Activated T-cell treated with anti-CD3 and anti-CD28 coated beads, Interleukin-2, amount 50 U/mL, for 72 hours (primary cell): ENCODE results near the gene AMPH. TPM values are rescaled to one million over a fixed set of nuclear protein-coding genes. Genes with fewer than 3 reads are reported as not detected.
A peak's percentile ranks its signal among the peaks of the same experiment; 100 is the strongest.

Source experiments
- ATAC-seq, 2 donors: fragments of 150-1000 bp; cut with Tn5 transposase; replicated peaks in 1 of 2; 2 replicates each; pipeline ENCODE4 v1.10.0; 2021; ENCODE audit warnings: moderate library complexity in 2 of 2, mild to moderate bottlenecking in 1 of 2
- DNase-seq, 2 donors: peaks; one replicate each; pipeline ENCODE4 v3.0.0; 2021 to 2022; ENCODE audit warnings: mixed read lengths in 1 of 2
- H3K27ac Mint-ChIP-seq: one replicate; pipeline ENCODE4 v1.8.0; 2022; ENCODE audit warnings: mild to moderate bottlenecking, moderate library complexity, mixed read lengths
- H3K27me3 Mint-ChIP-seq: one replicate; pipeline ENCODE4 v1.8.0; 2022; ENCODE audit warnings: low read depth, mixed read lengths
- H3K36me3 Mint-ChIP-seq, 2 donors: one replicate each; pipeline ENCODE4 v1.8.0; 2022; ENCODE audit warnings: mixed read lengths in 2 of 2, mild to moderate bottlenecking in 1 of 2; ENCODE audit not compliant: insufficient read depth in 2 of 2
- H3K4me1 Mint-ChIP-seq: one replicate; pipeline ENCODE4 v1.8.0; 2022; ENCODE audit warnings: low read depth, mixed read lengths
- H3K4me3 Mint-ChIP-seq, 2 donors: one replicate each; pipeline ENCODE4 v1.8.0; 2022; ENCODE audit warnings: mild to moderate bottlenecking in 2 of 2, mixed read lengths in 2 of 2, moderate library complexity in 2 of 2
- H3K9me3 Mint-ChIP-seq, 2 donors: one replicate each; pipeline ENCODE4 v1.8.0; 2022; ENCODE audit warnings: mixed read lengths in 2 of 2
- total RNA-seq, 2 donors: library from RNA; stranded (reverse); gene quantifications; one replicate each; pipeline ENCODE4 v1.2.3, GENCODE V29; 2022

Gene AMPH
- total RNA-seq, 2 donors from 2014 or later: 0.07 to 0.53 TPM

DNA sequence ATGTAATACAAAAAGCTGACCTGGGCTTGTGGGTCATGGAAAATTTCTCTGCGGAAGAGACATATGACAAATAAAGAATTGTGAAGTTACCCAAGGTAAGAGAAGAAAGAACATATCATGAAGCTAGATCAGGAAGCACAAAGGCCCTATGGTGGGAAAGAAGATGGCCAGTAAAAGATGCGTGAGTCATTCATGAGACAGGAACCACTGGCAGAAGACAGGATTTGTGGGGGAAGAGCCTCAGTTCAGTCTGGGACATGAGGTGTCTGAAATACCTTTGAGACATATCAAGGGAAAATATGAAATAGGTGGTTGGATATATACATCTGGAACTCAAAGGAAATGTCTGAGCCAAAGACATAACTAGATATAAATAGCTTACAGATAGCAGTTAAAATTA, 27.7 kb upstream of the AMPH start:
- Mint-ChIP-seq H3K36me3 (no peaks in the 10 kb centered on the region), H3K4me1 (no peaks in the 10 kb centered on the region), H3K4me3 (no peak overlapping the region), H3K27ac (no peak overlapping the region), H3K9me3 (no peaks in the 10 kb centered on the region), H3K27me3 (peaks cover 31% of the 10 kb centered on the region)
- ATAC-seq: no peak
- no peak for DNase-seq

DNA sequence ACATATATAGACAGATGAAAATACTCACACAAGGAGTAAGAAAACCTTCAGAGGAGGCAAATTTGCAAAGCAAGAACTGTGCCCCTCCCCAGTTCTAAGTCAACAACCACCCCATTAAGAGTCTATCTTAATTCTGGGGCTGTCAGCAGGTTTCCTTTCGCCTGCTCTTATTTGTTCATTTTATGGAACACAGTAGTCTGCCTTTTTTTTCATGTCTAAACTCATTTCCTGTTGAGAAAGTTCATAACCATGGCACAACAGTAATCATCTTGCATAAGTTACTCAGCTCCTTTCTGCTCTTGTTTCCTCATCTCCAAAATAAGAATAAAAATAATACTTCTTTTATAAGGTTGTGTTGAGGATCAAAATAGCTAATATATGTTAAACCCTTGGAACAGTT, 25.8 kb upstream of the AMPH start:
- Mint-ChIP-seq H3K27me3 (peaks cover 23% of the 10 kb centered on the region), H3K27ac (no peak overlapping the region), H3K36me3 (no peaks in the 10 kb centered on the region), H3K4me3 (no peak overlapping the region), H3K4me1 (no peaks in the 10 kb centered on the region), H3K9me3 (no peaks in the 10 kb centered on the region)
- no peak for ATAC-seq
- no peak for DNase-seq

DNA sequence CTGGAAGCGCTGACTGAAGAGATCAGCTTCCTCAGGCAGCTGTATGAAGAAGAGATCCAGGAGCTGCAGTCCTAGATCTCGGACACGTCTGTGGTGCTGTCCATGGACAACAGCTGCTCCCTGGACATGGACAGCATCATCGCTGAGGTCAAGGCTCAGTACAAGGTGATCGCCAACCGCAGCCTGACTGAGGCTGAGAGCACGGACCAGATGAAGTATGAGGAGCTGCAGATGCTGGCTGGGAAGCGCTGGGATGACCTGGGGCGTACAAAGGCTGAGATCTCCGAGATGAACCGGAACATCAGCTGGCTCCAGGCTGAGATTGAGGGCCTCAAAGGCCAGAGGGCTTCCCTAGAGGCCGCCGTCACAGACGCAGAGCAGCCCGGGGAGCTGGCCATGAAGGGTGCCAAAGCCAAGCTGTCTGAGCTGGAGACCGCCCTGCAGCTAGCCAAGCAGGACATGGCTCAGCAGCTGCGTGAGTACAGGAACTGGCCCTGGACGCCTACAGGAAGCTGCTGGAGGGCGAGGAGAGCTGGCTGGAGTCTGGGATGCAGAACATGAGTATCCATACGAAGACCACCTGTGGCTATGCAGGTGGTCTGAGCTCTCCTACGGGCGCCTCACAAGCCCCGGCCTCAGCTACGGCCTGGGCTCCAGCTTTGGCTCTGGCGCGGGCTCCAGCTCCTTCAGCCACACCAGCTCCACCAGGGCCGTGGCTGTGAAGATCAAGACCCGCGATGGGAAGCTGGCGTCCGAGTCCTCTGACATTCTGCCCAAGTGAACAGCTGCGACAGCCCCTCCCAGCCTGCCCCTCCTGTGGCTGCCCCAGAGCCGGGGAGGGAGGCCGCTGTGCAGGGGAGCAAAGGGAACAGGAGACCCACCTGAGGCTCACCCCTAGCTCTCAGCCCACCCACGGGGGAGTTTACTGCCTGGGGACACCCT, 24.9 kb upstream of the AMPH start:
- Mint-ChIP-seq H3K4me1 (no peaks in the 10 kb centered on the region), H3K36me3 (no peaks in the 10 kb centered on the region), H3K27me3 (peaks cover 15% of the 10 kb centered on the region), H3K27ac (no peak overlapping the region), H3K9me3 (no peaks in the 10 kb centered on the region), H3K4me3 (no peak overlapping the region)
- DNase-seq: no peak
- ATAC-seq: no peak

DNA sequence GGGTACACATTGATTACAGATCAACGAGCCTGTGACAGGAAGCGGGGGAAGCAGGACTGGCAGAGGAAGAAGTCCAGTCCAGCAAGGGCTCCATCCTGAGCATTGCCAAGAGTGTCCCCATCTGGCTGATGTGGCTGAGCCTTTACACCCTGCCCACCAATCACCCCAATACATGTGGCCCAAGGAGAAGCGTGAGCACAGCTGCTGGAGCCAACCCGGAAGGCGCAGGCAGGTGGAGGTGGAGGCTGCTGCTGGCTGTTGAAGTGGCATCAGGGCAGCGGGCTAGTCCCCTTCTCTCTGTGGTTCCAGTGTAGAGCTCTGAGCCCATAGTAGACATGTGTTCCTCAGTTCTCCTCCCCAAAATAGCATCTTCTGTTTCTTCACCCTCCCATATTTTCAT, 6.8 kb upstream of the AMPH start:
- peaks cover 3% of the 10 kb centered on the region for H3K27me3 Mint-ChIP-seq
- no peak overlapping the region for H3K27ac Mint-ChIP-seq
- H3K4me3 Mint-ChIP-seq: no peak overlapping the region
- H3K4me1 Mint-ChIP-seq: no peaks in the 10 kb centered on the region
- DNase-seq (no peak), ATAC-seq (no peak)
- no peaks in the 10 kb centered on the region for H3K9me3 Mint-ChIP-seq
- H3K36me3 Mint-ChIP-seq: no peaks in the 10 kb centered on the region

DNA sequence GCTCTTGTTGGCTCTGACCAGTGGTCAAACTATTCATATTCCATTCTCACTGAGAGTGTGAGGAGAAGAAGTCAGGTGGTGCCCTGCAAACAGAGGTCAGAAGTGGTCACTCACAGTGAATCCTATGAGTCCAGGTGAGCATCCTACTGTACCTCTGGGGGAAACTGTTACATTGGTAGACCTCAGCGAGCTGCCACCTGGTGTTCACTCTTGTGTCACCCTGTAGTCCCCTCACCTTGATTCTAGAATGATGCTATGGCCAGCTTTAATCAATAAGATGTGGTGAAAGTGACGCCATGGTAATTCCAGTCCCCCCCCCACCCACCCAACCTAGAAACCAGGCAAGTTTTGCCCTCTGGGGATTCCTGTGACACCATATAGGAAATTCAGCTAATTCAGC, 1.2 kb upstream of the AMPH start:
- Mint-ChIP-seq H3K27me3 (peaks cover 41% of the 10 kb centered on the region), H3K4me3 (peak overlapping the region in 1 of 2 donors; percentile 20), H3K4me1 (no peaks in the 10 kb centered on the region), H3K36me3 (no peaks in the 10 kb centered on the region), H3K9me3 (no peaks in the 10 kb centered on the region), H3K27ac (no peak overlapping the region)
- ATAC-seq (no peak), DNase-seq (peak in 1 of 2 donors; percentile 8)

DNA sequence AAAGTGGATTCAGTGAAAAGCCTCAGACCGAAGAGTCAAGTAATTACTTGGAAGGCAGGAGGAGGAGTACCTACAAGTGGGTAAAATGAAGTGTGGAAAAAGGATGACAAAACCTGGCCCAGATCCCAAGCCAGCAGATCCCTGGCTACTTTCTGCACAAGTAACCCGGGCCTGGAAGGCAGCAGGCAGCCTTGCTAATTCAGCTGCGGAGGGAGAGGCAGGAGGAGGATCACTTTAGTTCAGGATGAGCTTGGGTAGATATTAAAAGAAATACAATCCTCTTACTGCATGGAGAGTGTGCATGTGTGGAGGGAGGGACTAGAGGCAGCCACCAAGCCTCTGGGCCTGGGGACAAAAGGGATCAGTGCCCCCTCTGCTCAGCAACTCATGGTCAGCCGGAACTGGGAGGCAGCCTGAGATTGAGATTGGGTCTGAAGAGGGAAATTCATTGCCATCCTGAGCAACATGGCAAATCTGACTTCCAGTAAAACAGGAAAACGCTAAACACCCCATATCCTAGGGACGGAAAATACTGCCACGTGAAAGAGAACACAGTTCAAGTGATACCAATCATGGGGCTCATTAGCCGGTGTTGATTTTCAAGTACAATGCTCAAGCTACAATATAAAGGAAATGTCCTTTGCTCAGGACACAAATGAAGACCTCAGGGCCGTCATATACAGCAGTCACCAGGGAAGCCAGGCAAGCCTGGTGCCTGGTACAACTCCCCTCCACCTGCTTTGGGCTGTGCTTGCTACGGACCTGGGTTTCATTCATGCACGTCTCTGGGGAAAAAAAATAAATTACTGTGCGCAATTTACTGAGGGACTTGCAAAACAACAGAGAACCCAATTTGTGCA, 1.3 kb downstream of the AMPH start:
- Mint-ChIP-seq H3K4me1 (no peaks in the 10 kb centered on the region), H3K27ac (no peak overlapping the region), H3K27me3 (peaks cover 49% of the 10 kb centered on the region), H3K9me3 (peaks cover 2 to 5% of the 10 kb centered on the region in 2 donors), H3K36me3 (peaks cover 1 to 2% of the 10 kb centered on the region in 2 donors), H3K4me3 (peak overlapping the region; percentile 27 to 56)
- no peak for ATAC-seq
- DNase-seq: no peak

DNA sequence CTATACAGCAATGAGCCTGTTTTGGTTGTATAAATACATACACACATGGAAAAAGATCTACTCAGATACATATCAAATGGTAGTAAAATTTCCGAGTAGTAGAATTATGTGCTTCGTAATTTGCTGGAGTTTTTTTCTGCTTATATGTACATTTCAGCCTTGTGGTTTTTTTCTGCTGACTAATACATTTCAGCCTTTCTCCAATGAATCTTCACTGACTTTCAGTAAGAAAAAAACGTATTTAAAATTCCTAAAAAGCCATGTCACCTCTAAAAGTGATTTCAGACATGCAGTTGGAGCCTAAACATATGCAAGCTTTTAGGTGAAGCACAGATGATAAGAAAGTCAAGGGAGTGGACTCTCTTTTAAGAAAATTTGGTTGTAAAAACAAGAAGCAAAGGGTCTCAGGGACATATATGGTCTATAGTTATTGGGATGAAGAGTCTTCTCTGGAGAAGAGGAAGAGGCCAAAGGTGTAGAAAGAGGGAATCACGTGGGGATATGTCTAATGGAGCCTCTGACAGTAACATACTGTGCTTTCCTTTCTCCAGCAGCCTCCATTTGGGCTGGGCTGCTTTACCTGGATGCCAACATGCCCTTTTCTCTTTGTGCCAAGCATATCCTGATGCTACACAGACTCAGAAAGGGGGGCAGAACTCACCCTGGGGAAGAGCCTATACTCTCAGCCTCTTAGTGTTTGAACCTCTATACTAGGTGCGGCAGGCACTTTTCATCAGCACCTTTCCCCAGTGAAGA, 2.4 kb downstream of the AMPH start:
- no peak for ATAC-seq
- no peak for DNase-seq
- Mint-ChIP-seq H3K36me3 (peaks cover 5% of the 10 kb centered on the region in 2 donors), H3K4me1 (no peaks in the 10 kb centered on the region), H3K9me3 (peaks cover 6 to 8% of the 10 kb centered on the region in 2 donors), H3K27ac (no peak overlapping the region), H3K27me3 (peaks cover 55% of the 10 kb centered on the region), H3K4me3 (no peak overlapping the region)

DNA sequence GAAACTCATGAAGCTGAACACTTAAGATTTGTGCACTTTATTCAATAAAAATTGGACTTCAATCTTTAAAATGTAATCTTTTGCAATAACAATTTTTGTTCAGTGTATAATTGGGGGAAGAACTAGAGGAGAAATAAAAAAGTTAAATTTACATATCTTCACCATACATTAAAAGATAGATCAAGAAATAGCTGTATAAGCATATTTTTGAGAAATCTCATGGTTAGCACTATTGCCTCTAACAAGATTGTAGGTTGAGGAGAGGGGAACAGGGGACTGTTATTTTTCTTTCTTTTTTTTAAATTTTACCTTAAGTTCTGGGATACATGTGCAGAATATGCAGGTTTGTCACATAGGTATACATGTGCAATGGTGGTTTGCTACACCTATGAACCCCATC, 5.3 kb downstream of the AMPH start:
- ATAC-seq: no peak
- Mint-ChIP-seq H3K9me3 (peaks cover 6 to 8% of the 10 kb centered on the region in 2 donors), H3K4me3 (no peak overlapping the region), H3K27me3 (peaks cover 40% of the 10 kb centered on the region), H3K36me3 (peaks cover 5% of the 10 kb centered on the region in 2 donors), H3K4me1 (no peaks in the 10 kb centered on the region), H3K27ac (no peak overlapping the region)
- DNase-seq: no peak

DNA sequence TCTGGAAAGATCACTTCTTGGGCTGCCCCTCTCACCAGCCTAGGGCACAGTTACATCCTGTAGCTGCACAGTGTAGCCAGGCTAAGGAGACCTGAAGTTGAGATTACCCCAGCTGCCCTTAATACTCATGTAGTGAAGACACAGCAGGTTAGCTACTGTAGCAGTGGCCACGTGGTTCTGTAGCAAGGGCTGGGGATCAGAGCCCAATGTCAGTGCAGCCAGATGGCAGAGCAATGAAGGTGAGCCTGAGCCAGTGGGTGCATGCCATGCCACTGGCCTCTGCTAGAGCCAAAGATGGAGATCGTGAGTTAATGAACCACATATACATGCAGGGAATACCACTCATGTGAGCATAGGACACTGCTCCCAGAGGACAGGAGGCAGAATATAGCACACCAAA, 15.5 kb downstream of the AMPH start:
- Mint-ChIP-seq H3K9me3 (no peaks in the 10 kb centered on the region), H3K4me1 (no peaks in the 10 kb centered on the region), H3K27me3 (peaks cover 6% of the 10 kb centered on the region), H3K36me3 (no peaks in the 10 kb centered on the region), H3K27ac (no peak overlapping the region), H3K4me3 (no peak overlapping the region)
- ATAC-seq (no peak), DNase-seq (no peak)

DNA sequence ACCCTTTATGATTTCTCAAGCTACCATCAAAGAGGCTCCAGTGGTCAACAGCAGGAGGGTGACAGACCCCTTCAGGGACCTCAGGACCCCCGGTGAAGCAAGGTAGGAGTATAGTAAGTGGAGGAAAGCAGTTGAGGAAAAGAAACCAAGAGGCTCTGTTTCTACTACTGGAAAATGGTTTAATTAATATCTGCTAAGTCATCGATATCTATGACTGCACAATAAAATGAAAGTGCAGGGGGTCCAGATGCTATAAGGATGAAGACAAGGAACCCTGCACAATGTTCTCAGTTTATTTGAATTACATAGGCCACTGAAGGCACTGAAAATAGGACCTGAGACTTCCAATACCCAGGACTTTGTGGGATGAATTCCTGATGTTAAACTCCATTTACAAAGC, 23.7 kb downstream of the AMPH start:
- no peak overlapping the region for H3K27ac Mint-ChIP-seq
- no peak for ATAC-seq

DNA sequence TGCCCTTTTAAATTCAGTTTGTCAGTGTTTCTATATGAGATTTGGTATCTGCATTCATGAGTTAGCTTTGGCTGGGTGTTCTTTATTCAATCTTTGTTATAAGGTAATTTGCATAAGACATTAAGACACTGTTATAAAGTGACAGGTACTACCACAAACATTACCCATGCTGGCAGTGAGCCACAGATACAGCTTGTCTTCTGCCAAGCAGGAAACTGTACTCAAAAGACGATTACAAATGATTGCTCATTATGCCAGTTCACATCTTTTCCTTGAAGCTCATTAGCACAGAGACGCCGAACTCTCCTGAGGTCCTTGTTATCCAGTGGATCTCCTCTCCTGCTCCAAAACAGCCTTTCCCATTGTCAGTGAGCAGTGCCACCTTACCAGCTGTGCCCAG, 30.4 kb downstream of the AMPH start:
- DNase-seq (no peak), ATAC-seq (no peak)
- Mint-ChIP-seq H3K4me1 (no peaks in the 10 kb centered on the region), H3K4me3 (no peak overlapping the region), H3K27ac (no peak overlapping the region), H3K9me3 (no peaks in the 10 kb centered on the region), H3K36me3 (no peaks in the 10 kb centered on the region), H3K27me3 (peaks cover 6% of the 10 kb centered on the region)

More for the DNA sequence above, 23.7 kb downstream of the AMPH start:
- no peaks in the 10 kb centered on the region for H3K9me3 Mint-ChIP-seq
- no peak overlapping the region for H3K4me3 Mint-ChIP-seq
- H3K36me3 Mint-ChIP-seq: no peaks in the 10 kb centered on the region
- peaks cover 13% of the 10 kb centered on the region for H3K27me3 Mint-ChIP-seq
- DNase-seq: no peak
- H3K4me1 Mint-ChIP-seq: no peaks in the 10 kb centered on the region

DNA sequence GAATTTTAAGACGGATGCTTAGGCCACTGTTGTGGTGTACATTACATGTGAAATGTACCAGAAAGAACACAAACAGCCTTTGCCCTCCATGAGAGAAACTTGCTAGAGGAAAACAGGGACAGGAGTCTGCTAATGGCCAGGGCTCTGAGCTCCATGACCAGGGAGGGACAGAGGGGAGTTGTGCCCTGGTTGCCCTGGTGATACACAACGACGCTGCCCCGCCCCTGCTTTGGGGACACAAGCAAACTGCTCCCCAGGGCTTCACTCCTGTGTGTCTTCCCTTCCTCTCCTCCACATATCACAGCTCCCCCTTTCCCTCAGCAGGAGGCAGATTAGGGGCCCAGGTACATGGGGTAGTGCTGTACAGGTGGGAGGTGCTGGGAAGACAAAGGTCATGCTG, 36.2 kb downstream of the AMPH start:
- ATAC-seq: no peak
- Mint-ChIP-seq H3K27ac (no peak overlapping the region), H3K27me3 (peaks cover 6% of the 10 kb centered on the region), H3K9me3 (no peaks in the 10 kb centered on the region), H3K36me3 (no peaks in the 10 kb centered on the region), H3K4me1 (no peaks in the 10 kb centered on the region), H3K4me3 (no peak overlapping the region)
- no peak for DNase-seq
